BJ (cell line): ENCODE measurements around the gene AGPAT2. TPM values are rescaled to one million over a fixed set of nuclear protein-coding genes. Genes with fewer than 3 reads are reported as not detected.

Experiments used
- CTCF ChIA-PET: fragments of 350-600 bp; formaldehyde crosslinking; extraction: SDS; loops from one replicate; lab custom pipeline; 2021; ENCODE audit warnings: antibody characterized with exemption, inconsistent platforms; lab: Yijun Ruan, JAX
- POLR2A ChIA-PET: fragments of 300-600 bp; sonication (Branson Sonifier 250); formaldehyde crosslinking; extraction: SDS; loops from one replicate; lab custom pipeline; 2021; ENCODE audit warnings: antibody characterized with exemption; lab: Charles Lee
- DNase-seq: peaks from one replicate; pipeline ENCODE4 v3.0.0-alpha.2; 2011; ENCODE audit warnings: low read depth
- H3K27me3 ChIP-seq: 2 replicates; pipeline ENCODE4 v1.6.0; 2011; ENCODE audit warnings: low read length; ENCODE audit not compliant: control insufficient read depth, insufficient read depth
- H3K36me3 ChIP-seq: 2 replicates; pipeline ENCODE4 v1.5.1; 2011; ENCODE audit warnings: low read length; ENCODE audit not compliant: control insufficient read depth, insufficient read depth
- H3K4me3 ChIP-seq: 2 replicates; pipeline ENCODE4 v1.5.1; 2011; ENCODE audit warnings: low read depth, mild to moderate bottlenecking, control low read depth, low read length
- polyA plus RNA-seq: library from polyadenylated mRNA; depleted of rRNA; stranded (reverse); fragments of >200 nt; gene quantifications from 2 replicates; pipeline ENCODE4 v1.2.3, GENCODE V29; 2011
- TF ChIP-seq, protein P1 (sequence below): IDR thresholded peaks from 2 replicates; pipeline ENCODE4 v1.5.1; 2011; ENCODE audit warnings: low read depth, mild to moderate bottlenecking, control low read depth, inconsistent platforms, low read length, moderate library complexity; ENCODE audit not compliant: insufficient read depth

The AGPAT2 gene
- polyA plus RNA-seq, 1 experiment = 68.3 TPM

DNA sequence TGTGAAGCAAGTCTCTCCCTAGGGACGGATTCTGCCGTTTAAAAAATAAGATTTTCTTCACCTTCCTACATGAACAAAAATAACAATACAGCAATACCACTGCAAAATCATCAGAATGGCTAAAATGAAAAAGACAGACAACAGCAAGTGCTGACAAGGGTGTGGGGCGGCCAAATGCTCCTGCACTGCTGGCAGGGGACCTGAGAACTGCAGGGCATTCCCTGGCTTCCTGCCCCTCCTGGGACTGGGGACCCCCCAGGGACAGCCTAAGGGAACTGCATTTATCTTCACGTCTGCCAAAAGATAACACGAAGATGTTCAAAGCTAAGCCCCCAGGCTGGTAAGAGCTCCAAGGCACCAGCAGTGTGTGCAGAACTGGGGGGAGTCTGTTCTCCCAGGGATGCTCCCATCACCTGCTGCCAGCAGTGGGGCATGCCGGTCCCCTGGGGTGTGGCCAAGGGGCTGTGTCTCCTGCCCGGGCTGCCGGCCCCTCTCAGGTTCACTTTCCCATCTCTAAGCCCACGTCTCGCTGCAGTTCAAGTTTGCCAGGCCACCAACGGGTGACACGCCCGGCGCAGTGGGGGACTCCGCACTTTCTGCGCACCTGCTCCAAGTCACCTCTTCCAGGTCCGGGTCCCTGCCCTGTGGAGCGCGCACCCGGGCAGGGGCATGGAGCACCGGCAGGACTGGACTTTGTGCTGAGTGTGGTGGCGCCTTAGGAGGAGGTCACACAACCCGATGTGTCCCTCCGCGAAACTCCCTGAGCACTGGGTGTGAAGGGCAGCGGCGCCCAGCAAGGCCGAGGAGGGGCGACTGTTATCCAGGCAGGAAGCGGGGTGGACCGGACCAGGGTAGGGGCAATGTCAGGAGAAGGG is 29.0 kb downstream of the AGPAT2 start:
- Histone ChIP-seq H3K36me3 (no peaks in the 10 kb centered on the region), H3K4me3 (no peak overlapping the region), H3K27me3 (peaks cover 5% of the 10 kb centered on the region; the same call in 1 of the 2 replicates)
- TF ChIP-seq, protein P1, sequence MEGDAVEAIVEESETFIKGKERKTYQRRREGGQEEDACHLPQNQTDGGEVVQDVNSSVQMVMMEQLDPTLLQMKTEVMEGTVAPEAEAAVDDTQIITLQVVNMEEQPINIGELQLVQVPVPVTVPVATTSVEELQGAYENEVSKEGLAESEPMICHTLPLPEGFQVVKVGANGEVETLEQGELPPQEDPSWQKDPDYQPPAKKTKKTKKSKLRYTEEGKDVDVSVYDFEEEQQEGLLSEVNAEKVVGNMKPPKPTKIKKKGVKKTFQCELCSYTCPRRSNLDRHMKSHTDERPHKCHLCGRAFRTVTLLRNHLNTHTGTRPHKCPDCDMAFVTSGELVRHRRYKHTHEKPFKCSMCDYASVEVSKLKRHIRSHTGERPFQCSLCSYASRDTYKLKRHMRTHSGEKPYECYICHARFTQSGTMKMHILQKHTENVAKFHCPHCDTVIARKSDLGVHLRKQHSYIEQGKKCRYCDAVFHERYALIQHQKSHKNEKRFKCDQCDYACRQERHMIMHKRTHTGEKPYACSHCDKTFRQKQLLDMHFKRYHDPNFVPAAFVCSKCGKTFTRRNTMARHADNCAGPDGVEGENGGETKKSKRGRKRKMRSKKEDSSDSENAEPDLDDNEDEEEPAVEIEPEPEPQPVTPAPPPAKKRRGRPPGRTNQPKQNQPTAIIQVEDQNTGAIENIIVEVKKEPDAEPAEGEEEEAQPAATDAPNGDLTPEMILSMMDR = no peak
- ChIA-PET CTCF (interaction anchor here (1.0 to 3.0 kb wide), 3 partner anchors 12 to 173 kb away, joined by 3 to 15 read pairs (median 5); no protein-coding TSS in a partner anchor), POLR2A (no interaction called here)
- DNase-seq = no peak

DNA sequence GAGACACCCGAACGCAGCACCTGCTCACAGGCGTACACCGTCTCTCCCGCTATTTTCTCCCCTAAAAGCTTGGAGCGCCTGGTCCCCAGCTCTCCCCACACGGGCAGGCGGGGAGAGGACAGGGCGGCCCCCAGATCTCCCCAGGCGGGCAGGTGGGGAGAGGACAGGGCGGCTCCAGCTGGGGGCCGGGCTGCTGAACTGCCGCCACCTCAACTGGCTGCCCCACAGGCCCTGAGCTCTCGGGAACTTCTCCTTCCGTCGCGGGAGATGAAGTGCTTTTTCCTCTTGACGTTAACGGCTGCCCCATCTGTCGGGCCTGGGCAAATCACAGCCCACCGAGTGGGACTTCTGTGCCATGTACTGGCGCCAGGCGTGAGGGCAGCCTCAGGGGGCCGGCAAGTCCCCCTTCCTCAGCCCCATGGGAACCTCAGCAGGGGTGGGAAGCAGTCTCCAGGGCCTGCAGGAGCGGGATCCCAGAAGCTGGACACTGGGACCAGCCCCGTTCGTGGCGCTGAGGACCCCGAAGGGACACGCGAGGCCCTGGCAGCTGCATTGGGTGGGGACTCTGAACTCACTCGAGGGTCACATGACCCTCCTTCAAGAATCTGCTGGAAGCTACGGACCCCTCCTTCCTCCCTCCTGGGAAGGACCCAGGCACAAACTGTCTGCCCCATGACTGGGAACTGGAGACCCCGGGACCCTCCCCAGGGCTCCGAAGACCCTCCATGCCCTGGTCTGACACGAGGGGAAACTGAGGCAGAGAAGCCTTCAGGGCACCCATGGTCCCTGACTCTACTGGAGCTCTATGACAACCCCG is 30.3 kb downstream of the AGPAT2 start:
- H3K27me3 ChIP-seq = peaks cover 5% of the 10 kb centered on the region; the same call in 1 of the 2 replicates
- POLR2A ChIA-PET = interaction anchor here (0.6 kb wide), 1 partner anchor 71 kb away, joined by 3 read pairs; no protein-coding TSS in a partner anchor
- CTCF ChIA-PET = interaction anchor here (0.7 to 3.0 kb wide), 6 partner anchors 8 to 172 kb away, joined by 4 to 15 read pairs (median 5); no protein-coding TSS in a partner anchor
- no peak overlapping the region for H3K4me3 ChIP-seq
- H3K36me3 ChIP-seq = no peaks in the 10 kb centered on the region
- no peak for DNase-seq
- TF ChIP-seq, protein P1 = no peak

DNA sequence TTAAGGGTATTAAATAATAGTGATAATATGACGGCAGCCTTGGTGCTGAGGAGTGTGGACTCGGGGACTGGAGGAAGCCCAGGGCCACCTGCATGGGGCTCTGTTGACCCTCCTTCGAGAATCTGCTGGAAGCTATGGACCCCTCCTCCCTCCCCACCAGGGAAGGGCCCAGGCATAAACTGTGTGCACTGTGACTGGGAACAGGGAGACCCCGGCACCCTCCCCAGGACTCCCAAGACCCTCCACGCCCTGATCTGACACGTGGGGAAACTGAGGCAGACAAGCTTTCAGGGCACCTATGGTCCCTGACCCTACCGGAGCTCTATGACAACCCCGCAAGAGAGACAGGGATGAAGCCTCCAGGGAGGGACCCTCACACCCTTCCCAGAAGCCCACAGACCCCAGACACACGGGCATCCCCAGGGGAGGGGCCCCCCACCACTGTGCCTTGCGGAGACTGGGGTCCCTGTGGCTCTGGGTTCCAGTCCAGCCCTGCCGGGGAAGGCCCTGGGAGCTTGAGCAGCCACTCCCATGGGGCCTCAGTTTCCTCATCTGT is 31.0 kb downstream of the AGPAT2 start:
- Histone ChIP-seq H3K4me3 (no peak overlapping the region), H3K27me3 (peaks cover 5% of the 10 kb centered on the region; the same call in 1 of the 2 replicates), H3K36me3 (no peaks in the 10 kb centered on the region)
- ChIA-PET POLR2A (interaction anchor here (0.6 kb wide), 1 partner anchor 72 kb away, joined by 3 read pairs; no protein-coding TSS in a partner anchor), CTCF (interaction anchor here (1.2 to 3.0 kb wide), 4 partner anchors 9 to 172 kb away, joined by 5 to 15 read pairs (median 6); no protein-coding TSS in a partner anchor)
- DNase-seq = no peak
- TF ChIP-seq, protein P1 = no peak

DNA sequence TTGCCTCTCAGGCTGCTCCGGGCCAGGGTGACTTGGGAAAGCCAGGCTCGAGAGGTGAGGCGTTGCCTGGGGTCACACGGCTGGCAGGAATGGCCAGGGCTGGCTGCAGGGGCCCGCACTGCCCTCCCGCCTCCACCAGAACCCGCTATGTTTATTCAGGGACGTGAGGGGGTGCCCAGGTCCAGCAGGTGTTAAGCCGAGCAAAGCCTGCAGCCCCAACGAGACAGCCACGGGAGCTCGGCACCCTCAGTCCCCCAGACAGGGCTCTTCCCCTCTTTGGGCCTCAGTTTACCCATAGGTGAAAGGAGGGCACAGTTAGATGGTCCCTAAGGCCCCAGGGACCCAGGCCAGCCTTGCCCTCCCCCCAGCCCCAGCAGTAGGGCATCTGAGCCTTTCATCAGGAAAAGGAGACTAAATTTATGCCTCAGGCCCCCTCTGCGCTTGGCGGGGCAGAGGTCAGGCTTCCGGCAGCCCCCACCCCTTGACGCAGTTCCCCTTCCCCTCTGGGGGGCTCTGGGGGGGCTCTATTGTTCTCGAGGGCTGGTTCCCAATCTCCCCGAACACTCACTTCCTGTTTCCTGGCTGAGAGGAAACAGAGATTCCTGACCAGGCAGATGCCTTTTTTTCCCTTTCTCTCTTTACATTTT is 31.6 kb downstream of the AGPAT2 start:
- Histone ChIP-seq H3K4me3 (no peak overlapping the region), H3K36me3 (no peaks in the 10 kb centered on the region), H3K27me3 (peaks cover 5% of the 10 kb centered on the region; the same call in 1 of the 2 replicates)
- ChIA-PET CTCF (interaction anchor here (1.2 to 3.0 kb wide), 3 partner anchors 9 to 17 kb away, joined by 5 to 15 read pairs (median 5); no protein-coding TSS in a partner anchor), POLR2A (no interaction called here)
- TF ChIP-seq, protein P1 = no peak
- DNase-seq = no peak
